Esophagus squamous epithelium (tissue), 4 donors: ENCODE data around the gene NXPE3.

Source experiments
- CTCF ChIP-seq, 6 experiments: fragments of 450-650 bp in 4 of 6; fragments of 200-600 bp in 2 of 6; sonication (generic) in 2 of 6; IDR thresholded peaks; one replicate each; pipeline ENCODE4 v1.5.1; 2016 to 2019; ENCODE audit warnings: antibody characterized with exemption in 6 of 6, mild to moderate bottlenecking in 4 of 6, moderate library complexity in 4 of 6
- POLR2A ChIP-seq, 4 donors: fragments of 450-650 bp; IDR thresholded peaks; one replicate each; pipeline ENCODE4 v1.6.1; 2017; ENCODE audit warnings: antibody characterized with exemption in 4 of 4, mild to moderate bottlenecking in 4 of 4, moderate library complexity in 3 of 4

GRCh38 chr3:101873619-101874018, 94.6 kb downstream of the NXPE3 start:
- TF ChIP-seq POLR2A (IDR thresholded peaks at IDR 0.05) (no peak), CTCF (IDR thresholded peaks at IDR 0.05) (no peak)
